ENCODE measurements around the gene RAE1.
"Not testable (repeated sequence)": the region's sequence is repeated elsewhere in the genome, so short reads cannot be mapped to it uniquely, and the experiment has no call there.

Gene RAE1

GRCh38 chr20:57329608-57330221 is 21.3 kb upstream of the RAE1 start, which contains the start of gene SPO11:
SPO11 (plus strand) TSS chr20:57329803; CDS start chr20:57329868, 65 bp downstream.
- DNase-seq (ENCODE audit: insufficient read length) (no peak), FAIRE-seq (no peak)
- TF ChIP-seq TAF1 (IDR thresholded peaks at IDR 0.05; ENCODE audit: borderline replicate concordance, low read depth, low read length) (no peak), POLR2AphosphoS5 (IDR thresholded peaks at IDR 0.05; ENCODE audit: low read depth, low read length) (no peak), POLR2A (IDR thresholded peaks at IDR 0.05; ENCODE audit: low read depth, low read length) (no peak)

- FAIRE-seq (no peak), DNase-seq (ENCODE audit: insufficient read length) (no peak)
- TF ChIP-seq TAF1 (IDR thresholded peaks at IDR 0.05; ENCODE audit: borderline replicate concordance, low read depth, low read length) (no peak), POLR2A (IDR thresholded peaks at IDR 0.05; ENCODE audit: low read depth, low read length) (no peak)
These were observed 20.1 kb upstream of the RAE1 start for GRCh38 chr20:57330998-57331397.

- no peak for TF ChIP-seq TAF1 (IDR thresholded peaks at IDR 0.05; ENCODE audit: borderline replicate concordance, low read depth, low read length)
- TF ChIP-seq POLR2AphosphoS5 (IDR thresholded peaks at IDR 0.05; ENCODE audit: low read depth, low read length) = no peak
- no peak for TF ChIP-seq POLR2A (IDR thresholded peaks at IDR 0.05; ENCODE audit: low read depth, low read length)
- no peak for DNase-seq (ENCODE audit: insufficient read length)
- no peak for FAIRE-seq
These were observed 18.7 kb upstream of the RAE1 start for GRCh38 chr20:57332105-57333089.

GRCh38 chr20:57335392-57335791 is 15.7 kb upstream of the RAE1 start:
- TF ChIP-seq POLR2A (IDR thresholded peaks at IDR 0.05; ENCODE audit: low read depth, low read length) = no peak
- TF ChIP-seq POLR2AphosphoS5 (IDR thresholded peaks at IDR 0.05; ENCODE audit: low read depth, low read length) = no peak
- no peak for DNase-seq (ENCODE audit: insufficient read length)
- no peak for FAIRE-seq

- no peak for DNase-seq (ENCODE audit: insufficient read length)
- FAIRE-seq = no peak
- no peak for TF ChIP-seq POLR2AphosphoS5 (IDR thresholded peaks at IDR 0.05; ENCODE audit: low read depth, low read length)
- no peak for TF ChIP-seq TAF1 (IDR thresholded peaks at IDR 0.05; ENCODE audit: borderline replicate concordance, low read depth, low read length)
- no peak for TF ChIP-seq POLR2A (IDR thresholded peaks at IDR 0.05; ENCODE audit: low read depth, low read length)
These were observed 9.4 kb upstream of the RAE1 start for GRCh38 chr20:57341663-57342062.

- FAIRE-seq = no peak
- no peak for TF ChIP-seq TAF1 (IDR thresholded peaks at IDR 0.05; ENCODE audit: borderline replicate concordance, low read depth, low read length)
- no peak for TF ChIP-seq POLR2A (IDR thresholded peaks at IDR 0.05; ENCODE audit: low read depth, low read length)
- TF ChIP-seq POLR2AphosphoS5 (IDR thresholded peaks at IDR 0.05; ENCODE audit: low read depth, low read length) = no peak
- no peak for DNase-seq (ENCODE audit: insufficient read length)
These were observed 8.2 kb upstream of the RAE1 start for GRCh38 chr20:57342829-57343228.

- FAIRE-seq (peak; percentile 51), DNase-seq (ENCODE audit: insufficient read length) (no peak)
- TF ChIP-seq TAF1 (IDR thresholded peaks at IDR 0.05; ENCODE audit: borderline replicate concordance, low read depth, low read length) (no peak), POLR2AphosphoS5 (IDR thresholded peaks at IDR 0.05; ENCODE audit: low read depth, low read length) (no peak), POLR2A (IDR thresholded peaks at IDR 0.05; ENCODE audit: low read depth, low read length) (no peak)
These were observed 4.6 kb upstream of the RAE1 start for GRCh38 chr20:57346477-57346876.

- TF ChIP-seq POLR2A (IDR thresholded peaks at IDR 0.05; ENCODE audit: low read depth, low read length) = no peak
- TF ChIP-seq POLR2AphosphoS5 (IDR thresholded peaks at IDR 0.05; ENCODE audit: low read depth, low read length) = no peak
- no peak for TF ChIP-seq TAF1 (IDR thresholded peaks at IDR 0.05; ENCODE audit: borderline replicate concordance, low read depth, low read length)
- FAIRE-seq (no peak), DNase-seq (ENCODE audit: insufficient read length) (no peak)
These were observed 3.7 kb upstream of the RAE1 start for GRCh38 chr20:57347393-57347792.

GRCh38 chr20:57348200-57348921 is 2.7 kb upstream of the RAE1 start:
- FAIRE-seq; DNase-seq (ENCODE audit: insufficient read length): not testable (repeated sequence)

GRCh38 chr20:57348922-57349574 is 2.0 kb upstream of the RAE1 start:
- not testable (repeated sequence) for DNase-seq (ENCODE audit: insufficient read length); FAIRE-seq

GRCh38 chr20:57350081-57350710 is 859 bp upstream of the RAE1 start:
- no peak for TF ChIP-seq POLR2A (IDR thresholded peaks at IDR 0.05; ENCODE audit: low read depth, low read length)
- no peak for TF ChIP-seq TAF1 (IDR thresholded peaks at IDR 0.05; ENCODE audit: borderline replicate concordance, low read depth, low read length)
- TF ChIP-seq POLR2AphosphoS5 (IDR thresholded peaks at IDR 0.05; ENCODE audit: low read depth, low read length) = no peak
- no peak for DNase-seq (ENCODE audit: insufficient read length)
- FAIRE-seq = no peak

- not testable (repeated sequence) for DNase-seq (ENCODE audit: insufficient read length); FAIRE-seq
These were observed 371 bp upstream of the RAE1 start for GRCh38 chr20:57350726-57351041.
